Neural cell (in vitro differentiated cells): ENCODE data around the gene COL19A1. TPM values are rescaled to one million over a fixed set of nuclear protein-coding genes. Genes with fewer than 3 reads are reported as not detected.

Experiments
- H2AFZ ChIP-seq: fragments of 200-600, 300-800 bp; sonication (generic), shearing (Covaris generic); 2 replicates; pipeline ENCODE4 v1.6.0; 2014; ENCODE audit warnings: low read depth, mild to moderate bottlenecking, antibody characterized with exemption, low read length, moderate library complexity
- H3F3A ChIP-seq: fragments of 200-600 bp; shearing (Covaris generic); 2 replicates; pipeline ENCODE4 v1.6.1; 2016; ENCODE audit warnings: mild to moderate bottlenecking, moderate library complexity, mixed read lengths, antibody characterized with exemption, low read length; ENCODE audit not compliant: insufficient read depth, poor library complexity, severe bottlenecking
- H3K27ac ChIP-seq: fragments of 200-600, 300-800 bp; sonication (generic), shearing (Covaris generic); 2 replicates; pipeline ENCODE4 v1.5.1; 2014; ENCODE audit warnings: mild to moderate bottlenecking, low read length, moderate library complexity
- H3K27me3 ChIP-seq: fragments of 300-800, 200-600 bp; sonication (generic), shearing (Covaris generic); 2 replicates; pipeline ENCODE4 v1.6.0; 2014; ENCODE audit warnings: mild to moderate bottlenecking, low read depth, low read length, moderate library complexity; ENCODE audit not compliant: insufficient read depth
- H3K36me3 ChIP-seq: fragments of 300-800, 200-600 bp; sonication (generic), shearing (Covaris generic); 2 replicates; pipeline ENCODE4 v1.5.1; 2014; ENCODE audit warnings: mild to moderate bottlenecking, antibody characterized with exemption, low read length, moderate library complexity; ENCODE audit not compliant: insufficient read depth
- H3K4me2 ChIP-seq: fragments of 300-800, 200-600 bp; sonication (generic), shearing (Covaris generic); 2 replicates; pipeline ENCODE4 v1.6.0; 2014; ENCODE audit warnings: mild to moderate bottlenecking, low read length
- H3K4me3 ChIP-seq: fragments of 300-800, 200-600 bp; sonication (generic), shearing (Covaris generic); 2 replicates; pipeline ENCODE4 v1.5.1; 2014; ENCODE audit warnings: mild to moderate bottlenecking, low read length, moderate library complexity
- H3K79me2 ChIP-seq: fragments of 200-600 bp; shearing (Covaris generic); replicated peaks from 2 replicates; pipeline ENCODE4 v1.6.0; 2014; ENCODE audit warnings: mild to moderate bottlenecking, low read length, moderate library complexity; ENCODE audit not compliant: insufficient read depth
- H3K9ac ChIP-seq: fragments of 300-800, 200-600 bp; sonication (generic), shearing (Covaris generic); 2 replicates; pipeline ENCODE4 v1.6.1; 2016; ENCODE audit warnings: mild to moderate bottlenecking, low read length, mixed read lengths
- H3K9me2 ChIP-seq: fragments of 200-600 bp; shearing (Covaris generic); 2 replicates; pipeline ENCODE4 v1.6.1; 2016; ENCODE audit warnings: mild to moderate bottlenecking, low read length, mixed read lengths; ENCODE audit not compliant: insufficient read depth
- H3K9me3 ChIP-seq: fragments of 200-600, 300-800 bp; sonication (generic), shearing (Covaris generic); 2 replicates; pipeline ENCODE4 v1.6.1; 2016; ENCODE audit warnings: mild to moderate bottlenecking, mixed run types, low read length, moderate library complexity, mixed read lengths
- H4K20me1 ChIP-seq: fragments of 200-600 bp; shearing (Covaris generic); 2 replicates; pipeline ENCODE4 v1.6.1; 2016; ENCODE audit warnings: mild to moderate bottlenecking, mixed run types; ENCODE audit not compliant: insufficient read depth
- CTCF ChIP-seq: fragments of 450-650 bp; IDR thresholded peaks from 2 replicates; pipeline ENCODE4 v1.5.1; 2014; ENCODE audit warnings: antibody characterized with exemption, mild to moderate bottlenecking, moderate library complexity; ENCODE audit not compliant: poor library complexity, severe bottlenecking
- EP300 ChIP-seq: fragments of 450-650 bp; conservative IDR thresholded peaks from 2 replicates; pipeline ENCODE4 v1.6.1; 2014; ENCODE audit warnings: antibody characterized with exemption, mild to moderate bottlenecking, moderate library complexity; ENCODE audit not compliant: poor library complexity, severe bottlenecking
- EZH2 ChIP-seq: fragments of 200-600, 300-800 bp; shearing (Covaris generic), sonication (generic); IDR thresholded peaks from 2 replicates; pipeline ENCODE4 v1.6.1; 2014; ENCODE audit warnings: antibody characterized with exemption, low read length, borderline replicate concordance, mild to moderate bottlenecking; ENCODE audit not compliant: insufficient read depth, poor library complexity, severe bottlenecking
- MXI1 ChIP-seq: fragments of 450-650 bp; conservative IDR thresholded peaks from 2 replicates; pipeline ENCODE4 v1.6.1; 2014; ENCODE audit warnings: antibody characterized with exemption, mild to moderate bottlenecking; ENCODE audit not compliant: poor library complexity, severe bottlenecking
- POLR2AphosphoS5 ChIP-seq: IDR thresholded peaks from 2 replicates; pipeline ENCODE4 v1.6.1; 2012
- RAD21 ChIP-seq: fragments of 450-650 bp; conservative IDR thresholded peaks from 2 replicates; pipeline ENCODE4 v1.6.1; 2014; ENCODE audit warnings: antibody characterized with exemption, mild to moderate bottlenecking, moderate library complexity
- REST ChIP-seq: IDR thresholded peaks from 2 replicates; pipeline ENCODE4 v1.6.1; 2012; ENCODE audit warnings: borderline replicate concordance
- SMC3 ChIP-seq: fragments of 450-650 bp; conservative IDR thresholded peaks from 2 replicates; pipeline ENCODE4 v1.6.1; 2014; ENCODE audit warnings: antibody characterized with exemption, mild to moderate bottlenecking, moderate library complexity; ENCODE audit not compliant: poor library complexity
- TAF1 ChIP-seq: IDR thresholded peaks from 2 replicates; pipeline ENCODE4 v1.6.1; 2012; ENCODE audit warnings: low read depth
- polyA plus RNA-seq: library from polyadenylated mRNA; depleted of rRNA; stranded (reverse); fragments of >200 nt; gene quantifications from 2 replicates; pipeline ENCODE4 v1.2.3, GENCODE V29; 2014

The COL19A1 gene
- polyA plus RNA-seq, 1 donor from 2014 or later, result 0.24 TPM

- Histone ChIP-seq H3K27ac (no peak overlapping the region), H3K9me2 (no peaks in the 10 kb centered on the region), H3K36me3 (no peaks in the 10 kb centered on the region), H3K79me2 (no peaks in the 10 kb centered on the region), H3K9me3 (no peaks in the 10 kb centered on the region), H3K9ac (no peak overlapping the region), H4K20me1 (no peaks in the 10 kb centered on the region), H3K4me3 (no peak overlapping the region), H3K4me2 (no peak overlapping the region), H2AFZ (no peak overlapping the region), H3F3A (no peaks in the 10 kb centered on the region), H3K27me3 (no peaks in the 10 kb centered on the region)
- TF ChIP-seq MXI1 (no peak), EZH2 (no peak), RAD21 (no peak), REST (no peak), SMC3 (no peak), TAF1 (no peak), CTCF (no peak), POLR2AphosphoS5 (no peak), EP300 (no peak)
Observed at GRCh38 chr6:70149209-70149788, 282.9 kb downstream of the COL19A1 start.

- Histone ChIP-seq H3K27me3 (no peaks in the 10 kb centered on the region), H4K20me1 (no peaks in the 10 kb centered on the region), H2AFZ (no peak overlapping the region), H3K36me3 (no peaks in the 10 kb centered on the region), H3K4me2 (no peak overlapping the region), H3K4me3 (no peak overlapping the region), H3K27ac (no peak overlapping the region), H3K9me2 (no peaks in the 10 kb centered on the region), H3K9ac (no peak overlapping the region), H3K9me3 (no peaks in the 10 kb centered on the region), H3K79me2 (no peaks in the 10 kb centered on the region), H3F3A (no peaks in the 10 kb centered on the region)
- TF ChIP-seq SMC3 (no peak), TAF1 (no peak), RAD21 (no peak), POLR2AphosphoS5 (no peak), EP300 (no peak), REST (no peak)
Observed at GRCh38 chr6:70150521-70150920, 284.2 kb downstream of the COL19A1 start.
